CD4-positive, alpha-beta T cell treated with Interleukin-4 for 4 hours (primary cell): ENCODE results near the gene GPR87.

Experiments used
- DNase-seq: peaks from one replicate; pipeline ENCODE4 v3.0.0-alpha.2; 2020

The GPR87 gene

DNA sequence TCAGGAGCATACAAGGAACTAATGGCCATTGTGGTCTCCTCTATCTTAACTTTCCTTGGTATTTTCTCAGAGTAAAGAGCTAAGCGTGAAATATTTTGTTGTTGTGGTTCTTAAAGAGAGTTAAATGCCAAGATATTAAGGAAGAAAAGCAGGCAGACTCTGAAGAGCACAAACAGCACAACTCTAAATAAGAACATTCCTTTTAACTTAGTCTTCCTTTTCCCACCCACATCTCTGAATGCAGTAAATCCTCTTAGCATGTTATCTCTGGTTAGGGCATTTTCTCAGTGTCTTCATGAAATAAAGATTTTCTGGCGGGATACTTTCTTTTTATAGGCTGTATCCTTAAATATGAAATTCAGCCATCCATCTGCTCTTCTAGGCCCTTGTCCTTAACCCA, 1.5 kb downstream of the GPR87 start:
- DNase-seq, result no peak

DNA sequence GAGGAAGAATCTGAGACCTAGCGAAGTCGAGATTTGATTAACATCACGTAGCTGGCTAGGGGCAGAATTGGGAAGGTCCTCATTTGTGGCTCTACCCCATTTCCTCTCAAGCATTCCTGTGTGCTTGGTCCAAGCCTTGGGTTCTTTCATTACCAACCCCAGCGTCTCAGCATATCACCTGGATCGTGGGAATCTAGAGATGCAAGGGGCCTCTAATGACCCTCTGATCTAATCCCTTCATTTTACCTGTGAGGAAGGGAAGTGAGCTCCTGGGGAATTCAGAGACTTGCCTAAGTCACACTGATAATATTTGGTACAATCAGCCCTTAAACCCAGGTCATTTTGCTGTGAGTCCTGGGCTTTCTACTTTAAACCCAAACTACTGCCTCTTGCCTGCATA, 2.0 kb downstream of the GPR87 start:
- DNase-seq, result no peak

DNA sequence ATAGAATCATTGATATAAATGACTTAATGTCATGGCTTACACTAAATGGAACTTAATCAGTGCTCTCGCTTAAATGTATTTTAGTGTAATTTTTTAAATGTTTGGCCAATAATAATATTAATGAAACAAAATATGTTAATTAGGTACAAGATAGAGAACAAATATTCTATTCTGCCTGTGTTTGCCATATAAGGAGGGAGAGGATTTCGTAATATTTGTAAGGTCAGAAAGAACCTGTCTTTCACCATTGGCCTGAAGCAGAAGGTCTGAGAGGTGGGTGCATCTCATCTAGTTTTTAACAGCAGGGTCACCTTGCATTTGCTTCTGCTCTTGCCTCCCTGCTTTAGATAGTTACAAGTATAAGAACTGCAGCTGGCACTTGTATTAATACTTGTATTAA, 2.5 kb downstream of the GPR87 start:
- DNase-seq, result no peak

GRCh38 chr3:151312972-151313371, 3.6 kb downstream of the GPR87 start:
- DNase-seq, result no peak

DNA sequence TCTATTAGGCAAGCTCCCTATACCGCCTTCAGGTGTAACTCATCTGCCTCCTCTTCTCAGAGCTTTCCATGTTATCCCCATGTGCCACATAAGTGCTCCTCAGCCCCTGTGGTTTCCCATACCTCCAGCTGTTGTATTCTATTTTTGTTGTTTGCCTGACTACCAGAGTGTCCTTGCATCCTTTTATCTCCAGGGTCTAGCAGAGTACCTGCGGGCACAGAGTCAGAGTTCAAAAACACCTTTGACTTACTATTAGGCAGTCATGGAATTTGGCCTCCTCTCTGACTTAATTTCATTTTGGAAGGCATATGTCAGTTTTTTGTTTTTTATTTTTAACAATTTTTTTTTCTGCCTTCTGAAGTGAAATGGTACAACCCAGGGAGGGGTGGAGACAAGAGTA, 7.1 kb downstream of the GPR87 start:
- no peak for DNase-seq

DNA sequence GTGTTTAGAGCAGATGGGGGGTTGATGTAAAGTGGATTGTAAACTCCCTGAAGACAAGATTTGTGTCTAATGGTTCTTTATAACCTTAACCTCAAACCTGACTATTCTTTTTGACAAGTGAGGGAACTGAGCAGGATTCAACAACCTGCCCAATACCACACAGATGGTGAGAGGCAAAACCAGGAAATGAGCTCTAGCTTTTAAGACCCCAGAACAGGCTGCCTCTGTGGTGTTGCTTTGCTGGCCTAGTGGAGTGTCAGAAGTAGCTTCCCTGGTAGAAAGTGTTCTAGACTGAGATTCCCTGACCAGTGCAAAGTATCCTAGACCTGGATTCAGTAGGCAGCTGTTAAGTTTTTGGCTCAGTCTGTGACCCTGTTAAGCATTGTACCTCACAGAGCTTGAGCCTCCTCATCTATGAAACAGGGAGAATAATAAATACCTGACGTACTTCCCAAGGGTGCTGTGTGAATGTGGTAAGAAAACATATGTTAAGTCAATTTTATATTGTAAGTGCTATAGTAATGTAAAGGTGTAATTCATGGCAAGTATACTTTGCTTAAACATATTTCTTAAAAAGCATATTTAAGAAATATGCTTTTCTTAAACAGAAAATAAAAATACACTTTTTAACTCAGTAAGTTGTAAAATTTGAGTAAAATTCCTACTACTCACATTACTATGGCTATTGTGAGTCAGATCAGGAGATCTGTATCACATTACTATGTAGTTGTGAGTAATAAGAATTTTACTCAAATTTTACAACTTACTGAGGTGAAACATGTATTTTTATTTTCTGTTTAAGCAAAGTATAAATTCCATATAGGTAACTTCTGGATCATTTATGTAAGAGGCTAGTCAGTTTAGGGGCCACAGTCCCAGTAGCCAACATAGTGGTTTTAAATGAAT, 8.8 kb downstream of the GPR87 start:
- no peak for DNase-seq

GRCh38 chr3:151307131-151307530, 9.5 kb downstream of the GPR87 start:
- no peak for DNase-seq

- DNase-seq, result no peak
Observed at GRCh38 chr3:151306168-151306810, 10.3 kb downstream of the GPR87 start.

DNA sequence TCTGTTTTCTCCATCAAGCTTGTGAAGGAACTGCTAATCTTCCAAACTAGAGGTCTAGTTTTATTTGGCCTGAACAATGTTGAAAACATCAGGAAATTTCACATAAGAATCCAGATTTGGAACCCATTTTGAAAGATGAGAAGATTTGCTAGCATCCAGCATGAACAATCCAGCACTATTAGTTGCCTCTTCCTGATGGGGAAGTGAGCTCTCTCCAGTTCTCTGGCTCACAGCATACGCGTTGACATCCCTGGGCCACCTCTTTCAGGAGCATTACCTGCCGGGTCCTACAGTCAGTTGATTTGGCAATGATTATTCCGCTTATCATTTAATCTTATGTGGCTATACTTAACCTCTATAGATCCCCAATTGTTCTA, 10.9 kb downstream of the GPR87 start:
- DNase-seq, result no peak

DNA sequence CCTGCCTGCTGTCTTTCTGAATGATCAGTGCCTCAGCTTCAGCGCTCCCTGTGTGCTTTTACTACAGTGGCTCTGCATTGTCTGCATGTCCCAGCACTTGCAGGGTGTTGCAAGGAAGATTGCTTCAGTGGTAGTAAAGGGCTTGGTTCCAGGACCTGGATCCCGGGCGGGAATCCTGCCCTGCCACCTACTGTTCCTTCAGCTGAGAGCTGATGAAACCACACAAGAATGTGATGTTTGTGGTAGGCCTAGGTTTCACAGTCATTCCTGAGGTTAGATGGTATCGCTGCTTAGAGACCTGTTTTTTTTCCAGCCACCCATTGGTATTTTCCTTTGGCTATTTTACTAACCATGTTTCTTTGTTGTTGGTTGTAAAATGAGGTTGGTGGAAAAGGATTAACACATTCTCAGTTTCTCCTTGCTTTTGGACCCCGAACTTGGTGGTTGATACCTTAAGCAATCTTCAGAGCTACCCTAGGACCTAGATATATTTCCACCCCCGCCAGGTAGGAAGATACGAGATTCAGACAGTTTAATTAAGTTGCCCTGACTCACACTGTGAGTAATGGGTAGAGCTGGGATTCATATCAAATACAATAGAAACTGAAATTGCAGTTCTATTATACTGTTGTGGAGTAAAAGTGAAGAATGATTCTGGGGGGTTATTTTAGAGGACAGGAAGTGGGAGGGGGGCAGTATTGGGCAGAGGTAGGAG, 11.4 kb downstream of the GPR87 start:
- no peak for DNase-seq

- no peak for DNase-seq
Observed at GRCh38 chr3:151303751-151304150, 12.9 kb downstream of the GPR87 start.

- no peak for DNase-seq
Observed at GRCh38 chr3:151301787-151302186, 14.8 kb downstream of the GPR87 start.

- no peak for DNase-seq
Observed at GRCh38 chr3:151300539-151300938, 16.1 kb downstream of the GPR87 start.

DNA sequence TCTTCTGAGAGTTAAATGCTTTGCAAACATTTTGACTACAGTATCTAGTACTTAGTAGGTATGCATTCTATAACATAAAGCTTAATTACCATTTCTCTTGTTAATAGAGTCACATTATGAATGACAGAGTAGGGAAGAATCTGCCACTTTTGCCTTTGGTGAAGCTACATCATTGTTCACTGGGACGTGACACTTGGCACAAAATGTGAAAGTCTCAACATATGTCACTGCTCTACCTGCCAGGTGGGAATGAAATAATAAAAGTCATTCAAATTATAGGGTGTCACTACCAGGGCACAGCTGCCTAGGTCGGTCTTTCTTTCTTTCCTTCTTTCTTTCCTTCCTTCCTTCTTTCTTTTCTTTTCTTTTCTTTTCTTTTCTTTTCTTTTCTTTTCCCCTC, 17.6 kb downstream of the GPR87 start:
- no peak for DNase-seq

DNA sequence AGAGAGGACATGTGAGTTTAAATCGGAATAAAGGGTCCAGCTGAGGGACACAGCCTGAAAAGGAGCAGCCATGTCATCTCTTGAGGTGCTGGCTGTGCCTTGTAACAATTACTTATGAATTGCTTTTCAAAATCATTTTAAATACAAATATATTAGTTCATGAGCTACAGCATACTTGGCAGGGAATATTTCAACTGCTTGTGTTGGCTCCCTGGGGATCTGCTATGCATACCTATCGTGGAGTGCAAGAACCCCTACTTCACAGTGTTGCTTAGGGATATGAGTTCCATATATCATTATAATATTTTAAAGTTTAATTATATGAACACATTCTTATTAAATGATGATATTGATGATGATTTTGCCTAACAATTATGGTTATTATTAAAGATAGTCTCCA, 19.2 kb downstream of the GPR87 start:
- DNase-seq, result no peak

DNA sequence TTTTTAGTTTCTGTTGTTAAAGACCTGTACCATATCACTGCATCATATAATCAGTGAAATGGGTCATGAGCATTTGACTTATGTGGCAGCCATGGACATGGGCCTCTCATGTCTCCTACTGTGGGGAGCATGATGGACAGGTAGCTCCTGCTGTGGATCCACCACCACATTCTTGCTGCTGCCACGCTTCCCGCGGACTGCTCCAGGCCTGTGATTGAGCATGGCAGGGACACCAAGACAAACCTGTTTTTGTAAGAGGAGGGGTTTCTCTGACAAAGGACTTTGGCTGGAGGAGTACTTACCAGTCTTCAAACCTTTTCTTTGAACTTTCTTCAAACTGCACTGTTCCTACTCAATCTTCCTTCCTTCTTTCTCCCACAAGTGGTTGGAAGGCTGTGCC, 20.4 kb downstream of the GPR87 start:
- DNase-seq, result no peak

GRCh38 chr3:151293127-151293526, 23.5 kb downstream of the GPR87 start:
- DNase-seq, result no peak

- no peak for DNase-seq
Observed at GRCh38 chr3:151290673-151291072, 25.9 kb downstream of the GPR87 start.

DNA sequence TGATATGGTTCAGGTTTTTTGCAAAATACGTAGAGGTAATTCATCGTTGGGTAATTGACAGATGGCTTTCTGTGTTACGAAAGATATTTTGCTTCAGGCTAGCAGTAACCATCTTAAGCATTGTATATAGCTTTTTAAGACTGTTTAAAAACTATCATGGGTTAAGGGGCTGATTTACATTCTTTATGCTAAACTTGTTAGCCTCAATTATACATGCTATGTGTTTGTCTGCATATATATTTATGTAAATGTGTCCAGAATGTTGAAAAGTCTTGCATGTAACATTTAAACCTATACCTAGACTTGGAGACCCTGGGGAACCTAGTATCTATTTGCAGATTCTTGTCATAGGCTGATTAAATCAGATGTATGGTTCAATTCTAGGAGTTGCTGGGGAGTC, 27.2 kb downstream of the GPR87 start:
- DNase-seq, result no peak

DNA sequence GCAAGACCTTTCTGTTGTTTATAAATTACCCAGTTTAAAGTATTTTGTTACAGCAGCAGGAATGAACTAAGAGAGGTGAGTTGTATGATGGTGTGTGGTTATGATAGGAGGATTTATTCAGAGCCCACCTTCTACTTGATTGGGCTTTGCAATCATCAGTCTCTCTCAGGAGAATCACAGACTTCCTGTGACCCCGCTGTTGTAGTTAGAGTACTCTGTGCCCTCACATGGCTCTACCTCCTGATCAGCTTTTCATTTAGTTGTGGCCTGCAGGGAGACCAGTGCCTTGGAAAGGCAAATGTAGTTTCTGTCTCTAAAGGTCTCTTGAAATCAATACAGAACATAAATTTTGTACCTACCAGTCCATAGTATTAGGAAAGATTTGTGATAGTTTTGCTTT, 30.7 kb downstream of the GPR87 start:
- DNase-seq, result no peak

- DNase-seq, result peak; percentile 16
Observed at GRCh38 chr3:151283907-151284461, 32.6 kb downstream of the GPR87 start.

GRCh38 chr3:151283387-151283786, 33.2 kb downstream of the GPR87 start:
- DNase-seq, result peak; percentile 31

GRCh38 chr3:151282921-151283320, 33.7 kb downstream of the GPR87 start:
- DNase-seq, result peak; percentile 71
